ENCODE results near the gene ORMDL2.
A peak's percentile ranks its signal among the peaks of the same experiment; 100 is the strongest.
"Not testable (repeated sequence)": the region's sequence is repeated elsewhere in the genome, so short reads cannot be mapped to it uniquely, and the experiment has no call there.

Gene ORMDL2

DNA sequence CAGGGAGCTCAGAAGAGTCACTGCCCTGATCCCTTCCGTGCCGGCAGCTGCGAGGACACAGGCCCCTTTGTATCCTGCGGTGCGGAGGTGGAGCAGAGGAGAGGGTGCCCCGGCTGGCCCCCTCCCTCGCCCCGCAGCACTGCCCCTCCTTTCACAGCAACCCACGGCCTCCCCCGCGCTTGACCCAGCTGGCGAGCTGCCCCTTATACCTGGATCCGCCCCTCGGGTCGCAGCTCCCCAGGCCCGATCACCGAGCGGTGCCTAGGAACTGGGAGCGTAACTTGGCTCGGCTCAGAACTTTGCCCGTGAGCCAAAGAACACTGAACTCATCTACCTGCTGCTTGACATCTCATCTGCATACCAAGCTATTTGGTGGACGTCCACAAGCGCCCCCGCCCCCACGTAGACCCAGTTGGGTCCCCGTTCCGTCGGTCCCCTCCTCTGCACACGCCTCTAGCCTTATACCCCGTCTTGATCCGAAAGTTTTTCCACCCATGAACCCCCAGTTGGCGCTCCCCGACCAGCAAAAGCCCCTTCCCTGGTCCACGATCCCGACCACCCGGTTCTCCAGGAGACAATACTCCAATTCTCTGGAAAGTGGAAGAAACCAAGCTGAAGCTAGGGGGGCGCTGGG, 12.2 kb downstream of the ORMDL2 start:
- peak; percentile 68 for DNase-seq

DNA sequence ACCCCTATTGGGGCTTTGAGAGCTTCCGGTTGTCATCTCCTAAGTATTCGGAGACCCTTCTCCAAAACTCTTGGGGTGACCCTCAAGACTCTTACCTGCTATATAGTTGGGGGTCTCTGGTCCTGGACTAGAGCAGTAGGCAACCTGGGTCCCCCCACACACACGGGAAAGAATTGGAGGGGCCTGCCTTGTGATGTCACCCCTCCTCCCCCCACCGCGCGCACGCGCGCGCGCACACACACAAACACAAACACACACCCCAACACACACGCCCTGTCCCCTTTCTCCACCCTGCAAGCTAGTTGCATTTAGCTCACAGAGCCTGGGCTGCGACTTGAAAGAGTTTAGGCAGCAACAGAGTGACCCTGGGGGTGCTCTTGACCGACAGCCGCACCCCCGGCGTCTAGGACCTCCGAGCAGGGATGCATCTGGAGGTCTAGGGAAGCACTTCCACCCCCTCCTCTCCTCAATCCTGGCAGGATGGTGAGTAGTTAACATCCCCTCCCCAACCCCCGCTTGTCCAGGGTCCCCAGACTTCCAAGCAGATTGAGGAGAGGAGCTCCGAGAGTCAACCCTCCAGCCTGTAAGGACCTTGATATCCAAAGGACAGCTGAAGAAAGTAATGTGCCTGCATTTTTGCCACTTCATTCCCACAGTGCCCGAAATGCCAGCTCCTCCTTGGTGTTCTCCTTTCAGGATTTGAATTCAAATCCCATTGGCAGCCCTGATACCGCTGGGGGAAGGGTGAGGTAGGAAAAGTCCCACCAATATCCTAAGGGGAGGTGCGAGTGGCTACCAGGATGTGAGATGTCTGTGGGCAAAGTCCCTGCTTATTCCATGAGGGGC, 13.0 kb downstream of the ORMDL2 start:
- DNase-seq, result peak; percentile 68

DNA sequence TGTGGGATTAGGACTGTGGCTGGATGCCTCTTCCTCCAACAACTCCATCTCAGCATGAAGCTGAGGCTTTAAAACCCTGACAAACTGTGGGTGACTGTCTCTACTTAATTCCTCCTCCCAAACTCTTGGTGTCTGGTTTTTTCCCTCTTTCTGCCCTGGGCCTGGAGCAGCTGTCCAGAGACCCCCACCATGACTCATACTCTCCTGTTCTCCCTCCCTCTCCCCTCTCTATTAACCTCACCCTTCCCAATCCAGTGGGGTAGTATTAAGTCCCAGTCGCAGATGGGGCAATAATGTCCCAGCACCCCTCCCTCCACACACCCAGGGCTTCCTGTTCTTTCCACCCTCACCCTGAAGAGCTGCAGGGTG, 13.6 kb downstream of the ORMDL2 start:
- DNase-seq, result no peak

DNA sequence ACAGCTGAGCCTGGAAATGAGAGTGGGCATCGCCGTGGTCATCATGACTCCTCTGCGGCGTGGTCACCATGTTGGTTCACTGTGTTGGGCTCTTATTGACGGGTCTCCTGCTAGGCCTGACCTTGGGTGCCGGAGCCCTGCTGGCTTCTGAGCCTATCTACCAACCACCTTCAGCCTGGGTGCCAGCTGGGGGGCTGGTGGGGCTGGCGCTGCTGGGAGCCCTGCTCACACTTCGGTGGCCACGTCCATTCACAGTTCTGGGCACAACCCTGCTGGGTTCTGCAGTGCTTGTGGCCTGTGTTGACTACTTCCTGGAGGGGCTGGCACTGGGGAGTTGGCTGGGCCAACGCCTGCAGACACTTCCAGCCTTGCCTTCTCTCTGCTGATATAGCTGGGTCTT, 15.2 kb downstream of the ORMDL2 start:
- no peak for DNase-seq

DNA sequence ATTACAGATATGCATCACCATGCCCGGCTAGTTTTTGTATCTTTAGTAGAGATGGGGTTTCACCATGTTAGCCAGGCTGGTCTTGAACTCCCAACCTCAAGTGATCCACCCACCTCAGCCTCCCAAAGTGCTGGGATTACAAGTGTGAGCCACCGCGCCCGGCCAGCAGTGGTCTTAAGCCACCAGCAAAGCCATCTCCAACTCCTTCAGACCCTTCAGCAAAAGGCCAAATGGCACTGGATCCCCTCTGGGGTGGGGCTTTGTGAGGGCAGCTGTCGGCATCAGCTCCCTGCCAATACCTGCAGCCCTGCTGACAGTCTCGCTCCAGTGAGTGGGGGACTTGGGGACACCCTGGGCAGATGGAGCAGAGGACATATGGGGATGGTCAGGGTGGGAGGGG, 16.6 kb downstream of the ORMDL2 start:
- DNase-seq, result not testable (repeated sequence)

DNA sequence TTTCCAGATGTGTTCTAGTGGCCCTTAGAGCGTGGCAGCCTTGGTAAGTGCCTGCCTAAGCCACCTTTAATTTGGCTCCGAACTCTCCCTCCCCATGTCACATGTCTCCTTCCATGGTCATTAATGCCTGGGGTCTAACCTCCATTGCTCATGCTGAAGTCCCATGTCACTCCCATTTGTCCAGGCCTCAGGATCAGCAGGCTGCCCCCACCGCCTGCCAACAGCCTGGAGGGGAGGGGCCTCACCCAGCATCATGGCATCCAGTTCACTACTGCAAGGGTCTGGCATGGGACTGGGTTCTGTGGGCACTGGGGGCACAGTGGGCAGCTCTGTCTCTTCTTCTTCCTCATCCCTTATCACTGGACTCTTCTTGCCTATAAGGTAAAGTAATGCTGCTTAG, 20.5 kb downstream of the ORMDL2 start:
- DNase-seq, result no peak

DNA sequence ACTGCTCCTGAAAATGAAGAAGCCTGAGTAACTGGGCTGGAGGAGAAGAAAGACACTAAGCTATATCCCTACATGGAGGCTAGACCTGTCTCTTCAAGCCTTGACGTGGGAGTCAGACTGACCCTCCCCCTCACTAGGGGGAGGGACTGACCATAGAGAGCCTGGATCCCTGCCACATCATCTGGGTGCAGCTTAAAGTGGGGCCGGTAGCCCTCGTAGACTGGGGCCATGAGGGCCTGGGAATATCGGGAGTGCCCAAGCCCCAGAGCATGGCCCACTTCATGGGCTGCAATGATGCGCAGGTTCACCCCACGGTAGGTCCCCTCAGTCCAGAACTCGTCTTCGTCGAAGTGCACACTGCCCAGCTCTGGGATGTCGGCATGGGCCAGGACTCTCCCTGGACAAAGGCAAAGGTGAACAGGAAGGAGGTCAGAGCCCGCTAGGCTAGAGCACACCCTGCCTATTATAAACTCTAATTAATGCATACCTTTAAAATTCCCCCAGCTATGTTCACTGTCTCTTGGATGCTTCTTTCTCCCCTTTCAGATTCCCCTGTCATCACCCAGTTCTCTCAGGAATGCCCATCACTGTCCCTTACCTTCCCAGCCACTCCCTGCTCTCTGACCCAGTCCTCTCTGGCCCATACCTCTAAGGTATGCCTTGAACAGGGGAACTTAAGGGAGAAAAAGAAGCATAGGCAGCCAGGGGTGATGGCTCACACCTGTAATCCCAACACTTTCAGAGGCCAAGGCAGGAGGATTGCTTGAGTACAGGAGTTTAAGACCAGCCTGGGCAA, 21.7 kb downstream of the ORMDL2 start:
- no peak for DNase-seq

DNA sequence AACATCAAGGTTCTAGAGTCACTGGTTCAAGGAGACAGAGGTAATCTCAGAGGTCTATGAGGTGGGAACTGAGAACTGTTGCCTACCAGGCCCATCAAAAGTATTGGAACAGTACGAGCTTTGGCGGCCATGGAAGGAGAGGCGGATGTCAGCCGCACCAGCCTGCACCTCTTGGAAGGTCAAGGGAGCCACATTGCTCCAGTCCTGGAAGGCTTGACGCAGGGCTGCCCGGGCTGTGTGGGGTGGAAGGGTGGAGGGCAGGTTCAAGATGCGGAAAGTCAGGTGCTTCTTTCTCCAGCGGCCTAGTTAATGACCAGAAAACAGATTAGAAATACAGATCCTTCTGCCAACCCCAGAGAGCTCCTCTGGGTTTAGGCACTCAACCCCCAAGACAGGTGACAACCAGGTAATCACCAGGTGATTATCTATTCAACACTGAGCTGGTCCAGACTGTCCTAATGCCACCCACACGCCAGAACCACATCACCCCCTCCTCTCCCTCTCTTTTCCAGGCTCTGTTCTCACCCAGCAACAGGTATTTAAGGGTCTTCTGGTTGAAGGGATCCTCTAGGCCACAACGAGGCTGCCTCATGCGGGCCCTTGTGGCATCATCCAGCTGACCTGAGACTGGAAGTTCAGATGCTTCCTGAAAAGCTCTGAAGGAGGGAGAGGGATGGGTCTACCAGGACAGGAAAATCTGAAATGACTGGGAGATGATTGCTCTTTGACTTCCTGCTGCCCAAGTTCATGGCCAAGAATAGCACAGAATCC, 22.9 kb downstream of the ORMDL2 start:
- no peak for DNase-seq

DNA sequence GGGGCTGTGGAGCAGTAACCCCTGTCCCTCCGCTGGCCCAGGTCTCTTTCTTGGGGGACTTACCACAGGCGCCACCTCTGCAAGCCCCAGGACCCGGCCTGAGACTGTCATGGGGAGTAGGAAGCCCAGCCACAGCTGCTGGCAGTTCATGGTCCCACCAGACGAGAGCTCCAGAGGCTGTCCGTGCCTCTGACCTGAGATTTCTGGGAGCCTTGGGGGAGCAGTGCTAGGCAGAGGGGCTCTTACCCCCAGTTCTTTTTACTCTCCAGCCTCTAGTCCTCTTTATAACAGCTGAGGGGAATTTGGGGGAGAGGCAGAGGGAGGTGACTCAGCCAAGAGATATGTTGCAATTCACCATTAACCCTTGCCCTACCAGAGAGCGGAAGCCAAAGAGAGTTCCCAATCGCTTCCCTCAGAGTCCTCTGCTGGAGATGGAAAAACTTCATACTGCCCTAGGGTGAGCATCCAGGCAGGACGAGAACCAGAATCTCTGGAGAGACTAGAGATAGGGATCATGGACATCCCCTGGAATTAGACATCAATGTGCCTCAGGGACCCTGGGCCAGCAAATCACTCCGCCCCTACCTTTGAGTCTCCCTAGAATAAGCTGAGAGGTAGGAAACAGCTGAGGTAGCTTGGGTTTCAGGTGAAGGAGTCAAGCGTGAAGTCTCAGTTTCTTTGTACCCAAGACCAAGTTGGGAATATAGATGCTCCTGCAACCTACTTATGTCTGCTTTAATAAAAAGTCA, 25.0 kb downstream of the ORMDL2 start, which contains the start of gene MMP19:
MMP19 (minus strand) TSS at position 256 of the 749 bp plus-strand sequence; CDS start at position 150, 106 bp downstream.
- no peak for DNase-seq

DNA sequence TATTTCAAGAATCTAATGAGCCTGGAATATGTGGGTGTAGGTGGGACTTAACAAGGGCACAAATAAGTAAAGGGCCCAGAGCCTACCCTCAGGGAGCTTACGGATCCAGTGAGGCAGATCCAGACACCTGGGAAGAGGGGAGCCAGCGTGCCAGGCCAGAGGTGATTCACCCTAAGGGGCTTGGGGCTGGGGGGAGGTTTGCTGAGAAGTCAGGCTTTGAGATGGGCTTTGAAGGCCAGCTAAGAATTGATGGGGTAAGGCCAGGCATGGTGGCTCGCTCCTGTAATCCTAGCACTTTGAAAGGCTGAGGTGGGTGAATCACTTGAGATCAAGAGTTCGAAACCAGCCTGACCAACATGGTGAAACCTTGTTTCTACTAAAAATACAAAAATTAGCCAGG, 25.6 kb downstream of the ORMDL2 start:
- DNase-seq, result no peak

DNA sequence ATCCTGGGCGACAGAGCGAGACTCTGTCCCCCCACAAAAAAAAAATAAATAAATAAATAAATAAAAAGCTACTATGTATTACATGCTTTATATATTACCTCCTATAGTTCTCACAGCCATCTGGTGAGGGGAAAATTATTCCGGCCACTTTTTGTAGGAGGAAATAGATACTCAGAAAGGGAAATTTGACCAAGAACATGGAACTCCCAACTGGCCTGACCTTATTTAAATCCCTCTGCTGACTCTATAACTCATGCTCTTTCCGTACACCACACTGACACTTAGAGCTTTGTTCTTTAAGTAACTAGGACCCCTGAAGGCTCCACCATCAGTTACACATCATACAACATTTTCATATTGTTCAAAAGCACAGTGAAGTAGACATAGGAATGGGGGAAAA, 27.1 kb downstream of the ORMDL2 start:
- DNase-seq, result no peak

DNA sequence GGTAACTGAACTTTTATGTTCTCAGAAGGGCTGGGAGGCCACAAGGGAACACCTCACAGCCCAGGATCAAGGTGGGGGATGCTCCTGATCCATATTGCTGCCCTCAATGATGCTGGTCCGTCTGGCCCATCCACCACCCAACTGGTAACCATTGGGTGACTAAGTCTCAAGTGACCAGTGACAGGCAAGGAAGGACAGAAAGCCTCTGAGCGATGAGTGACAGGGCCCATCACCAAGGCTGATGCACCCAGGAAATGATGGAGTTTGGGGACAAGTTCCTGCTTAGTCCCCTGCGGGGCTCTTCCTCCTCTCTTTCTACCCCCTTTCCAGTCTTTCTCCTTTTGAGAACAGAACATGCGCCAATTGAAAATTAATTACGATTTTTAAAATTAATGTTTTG, 27.5 kb downstream of the ORMDL2 start:
- no peak for DNase-seq

DNA sequence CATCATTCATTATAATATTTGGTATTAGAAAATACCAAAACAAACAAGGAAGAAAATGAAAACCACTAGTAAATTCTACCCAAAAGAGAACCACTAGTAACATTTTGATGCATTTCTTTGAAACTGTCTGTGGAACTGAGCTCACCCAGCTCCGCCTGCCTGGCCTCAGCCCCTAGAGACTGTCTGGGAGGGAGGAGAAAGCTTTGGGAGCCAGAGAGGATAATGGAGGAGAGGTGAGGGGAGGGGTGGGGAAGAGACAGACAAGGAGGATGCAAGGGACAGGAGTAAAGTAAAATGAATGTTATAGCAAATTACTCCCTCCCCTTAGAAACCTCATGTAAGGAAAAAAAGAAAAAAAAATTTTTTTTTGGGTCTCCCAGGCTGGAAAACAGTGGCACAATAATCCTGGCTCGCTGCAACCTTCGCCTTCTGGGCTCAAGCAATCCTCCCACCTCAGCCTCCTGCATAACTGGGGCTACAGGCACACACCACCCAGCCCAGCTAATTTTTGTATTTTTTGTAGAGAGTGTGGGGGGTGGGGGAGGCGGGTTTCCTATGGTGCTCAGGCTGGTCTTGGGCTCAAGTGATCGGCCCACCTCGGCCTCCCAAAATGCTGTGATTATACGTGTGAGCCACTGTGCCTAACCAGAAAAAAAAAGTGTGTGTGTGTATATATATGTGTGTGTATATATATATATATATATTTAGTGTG, 28.1 kb downstream of the ORMDL2 start:
- no peak for DNase-seq

DNA sequence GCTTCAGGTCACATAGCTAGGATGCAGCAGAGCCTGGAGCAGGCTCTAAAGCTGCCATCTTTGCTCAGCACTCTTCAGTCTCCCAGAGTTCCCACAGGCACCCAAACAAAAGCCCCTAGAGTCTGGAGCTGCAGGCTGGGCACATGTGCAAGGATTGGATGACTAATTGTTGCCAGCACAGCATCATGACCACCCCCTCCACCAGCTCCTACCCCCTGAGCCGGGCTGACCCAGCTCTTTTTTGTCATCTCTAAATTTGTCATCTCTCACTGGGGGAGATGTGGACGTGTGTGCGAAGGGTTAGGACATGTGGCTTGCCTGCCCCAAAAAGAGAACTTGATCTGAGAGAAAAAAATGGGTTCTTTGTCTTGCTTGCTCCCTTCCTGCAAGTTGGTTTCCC, 29.2 kb downstream of the ORMDL2 start:
- no peak for DNase-seq

DNA sequence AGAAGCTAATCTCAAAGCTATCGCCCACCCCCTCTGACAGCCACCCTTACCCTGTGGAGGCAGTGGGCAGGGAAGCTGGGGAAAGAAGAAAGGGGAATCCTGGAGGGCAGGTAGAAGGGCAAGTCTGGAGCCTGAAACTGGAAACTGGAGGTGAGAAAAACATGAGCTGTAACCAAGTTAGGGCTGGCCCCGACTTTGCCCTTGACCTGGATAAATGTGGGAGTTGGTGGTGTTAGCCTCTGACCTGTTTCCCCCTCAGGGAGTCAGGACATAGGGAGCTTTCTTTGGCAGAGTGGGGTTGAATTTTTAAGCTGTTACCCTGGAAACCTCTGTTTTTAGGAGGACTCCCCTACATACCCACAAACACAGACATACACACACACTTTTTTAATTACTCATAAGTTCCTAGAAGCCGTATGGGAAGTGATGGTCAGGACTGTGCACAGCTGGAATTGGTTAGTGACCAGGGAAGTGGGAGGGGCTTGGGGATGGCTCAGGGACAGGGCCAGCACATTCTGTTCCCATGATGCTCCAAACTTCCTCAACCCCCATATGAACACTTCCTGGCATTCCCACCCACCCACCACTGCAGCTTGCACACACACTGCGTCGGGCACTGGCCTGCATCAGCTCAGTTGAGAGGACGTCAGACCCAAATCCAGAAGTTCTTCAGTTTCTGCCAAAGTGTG, 29.9 kb downstream of the ORMDL2 start:
- no peak for DNase-seq

DNA sequence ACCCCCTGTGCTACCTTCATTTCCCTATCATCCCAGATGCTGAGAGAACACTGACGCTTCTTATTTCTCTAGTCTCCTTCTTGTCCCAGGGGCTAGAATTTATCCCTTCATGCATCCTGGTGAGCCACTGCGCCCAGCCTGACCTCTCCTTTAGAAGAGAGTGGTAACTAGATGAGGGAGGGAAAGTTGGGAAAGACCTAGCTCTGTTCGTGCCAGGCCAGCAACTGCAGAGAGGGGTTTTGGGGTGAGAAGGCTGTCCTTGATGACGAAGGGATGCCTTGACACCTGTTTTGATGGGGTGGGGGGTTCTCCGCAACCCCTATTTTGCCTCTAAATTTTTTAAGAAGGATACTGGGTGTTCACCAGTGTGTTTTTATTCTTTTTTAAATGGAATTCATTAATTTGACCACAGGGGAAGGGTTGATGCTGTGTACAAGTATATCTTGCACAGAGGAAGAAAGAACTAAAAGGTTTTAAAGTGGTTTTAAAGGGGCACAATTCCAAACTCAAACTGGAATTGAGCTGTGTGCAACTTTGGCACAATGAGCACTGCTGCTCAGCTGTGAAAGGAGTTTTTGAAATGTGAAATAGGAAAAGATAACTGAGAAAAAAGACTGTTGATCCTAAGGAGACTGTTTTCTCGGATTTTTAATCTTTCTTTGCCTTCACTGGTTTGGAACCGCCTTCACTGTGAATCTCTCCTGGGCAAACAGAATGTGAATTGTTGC, 31.9 kb downstream of the ORMDL2 start:
- DNase-seq, result no peak

DNA sequence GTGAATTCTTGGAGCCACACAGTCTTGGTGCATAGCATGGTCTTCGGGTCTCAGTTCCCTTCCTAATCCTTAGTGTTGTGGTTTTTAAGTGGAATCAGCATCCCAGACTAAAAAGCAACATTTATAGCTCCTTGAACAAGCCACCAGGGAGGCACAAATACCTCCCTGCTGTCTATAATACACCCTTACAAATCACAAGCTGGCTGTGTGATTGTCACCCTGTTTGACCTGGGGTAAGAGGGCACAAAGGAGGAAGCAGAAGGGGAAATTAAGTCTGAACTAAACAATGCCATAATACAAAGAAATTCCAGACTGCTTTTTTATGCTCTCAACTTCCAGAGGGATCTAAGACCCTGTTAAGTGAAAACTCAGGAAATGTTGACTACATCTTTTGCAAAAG, 32.6 kb downstream of the ORMDL2 start:
- no peak for DNase-seq

DNA sequence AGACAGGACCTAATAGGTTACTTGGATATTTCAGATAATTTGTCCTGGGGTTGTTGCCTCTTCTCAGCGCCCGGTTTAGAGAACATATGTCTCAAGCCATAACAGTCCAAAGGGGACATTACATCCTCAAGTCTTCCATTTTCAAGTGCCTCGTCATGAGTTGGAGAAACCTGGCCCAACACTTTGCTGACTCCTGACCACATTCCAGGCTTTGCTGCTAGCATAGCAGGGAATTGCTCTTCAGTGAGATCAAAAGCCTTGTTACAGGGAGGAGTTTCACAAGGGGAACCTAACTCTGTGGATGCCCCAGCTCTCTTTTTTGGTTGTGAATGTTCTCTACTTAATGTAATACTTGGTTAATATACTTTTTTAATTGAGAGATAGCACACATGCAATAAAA, 33.1 kb downstream of the ORMDL2 start:
- no peak for DNase-seq

DNA sequence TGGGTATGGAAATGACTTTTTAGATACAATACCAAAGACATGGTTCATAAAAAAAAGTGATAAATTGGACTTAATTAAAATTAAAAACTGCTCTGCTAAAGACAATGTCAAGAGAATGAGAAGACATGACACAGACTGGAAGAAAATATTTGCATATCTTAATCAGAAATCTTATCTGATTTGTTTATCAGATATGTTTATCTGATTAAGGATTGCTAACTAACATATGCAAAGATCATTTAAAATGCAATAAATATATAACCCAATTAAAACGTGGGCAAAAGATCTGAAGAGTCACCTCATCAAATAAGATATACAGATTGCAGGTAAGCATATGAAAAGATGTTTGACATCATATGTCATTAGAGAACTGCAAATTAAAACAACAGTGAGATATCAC, 34.9 kb downstream of the ORMDL2 start:
- DNase-seq, result no peak

DNA sequence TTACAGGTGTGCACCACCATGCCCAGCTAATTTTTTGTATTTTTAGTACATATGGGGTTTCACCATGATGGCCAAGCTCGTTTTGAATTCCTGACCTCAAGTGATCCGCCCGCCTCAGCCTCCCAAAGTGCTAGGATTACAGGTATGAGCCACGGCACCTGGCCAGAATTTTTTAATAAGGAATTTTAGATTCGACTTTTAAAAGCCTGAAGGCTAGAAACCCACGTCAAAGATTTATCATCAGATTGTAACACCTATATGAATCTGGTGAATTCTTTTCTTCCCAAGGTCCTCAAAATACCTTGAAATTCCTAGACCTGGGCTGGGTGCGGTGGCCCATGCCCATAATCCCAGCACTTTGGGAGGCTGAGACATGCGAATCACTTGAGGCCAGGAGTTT, 43.6 kb downstream of the ORMDL2 start:
- no peak for DNase-seq

All from NCI-H526 treated with DMSO at 0.1 percent for 48 hours (cell line).